ENCODE data around the gene TTC6. TPM values are rescaled to one million over a fixed set of nuclear protein-coding genes. Genes with fewer than 3 reads are reported as not detected.

TTC6 gene
- total and polyA plus RNA-seq, 2 of the 4 experiments (the other 2 are of a cell fraction) = under 0.01 to 0.12 TPM

GRCh38 chr14:37643701-37644100, 48.3 kb downstream of the TTC6 start:
- POLR2A ChIA-PET (ENCODE audit: unreplicated experiment) = no interaction called here
- Histone ChIP-seq H2AFZ (replicated peaks; ENCODE audit: low read length, poor library complexity) (no peak overlapping the region), H3K27me3 (ENCODE audit: control insufficient read depth, insufficient read depth, low read length) (no peaks in the 10 kb centered on the region), H3K18ac (ENCODE audit: low read depth, low read length) (no peak overlapping the region), H3K79me1 (ENCODE audit: low read depth in 1 of 2, low read length in 2 of 2) (no peaks in the 10 kb centered on the region), H3K36me3 (ENCODE audit: control insufficient read depth, insufficient read depth, low read length) (no peaks in the 10 kb centered on the region), H4K20me1 (ENCODE audit: insufficient read depth, low read length) (no peaks in the 10 kb centered on the region), H2BK120ac (ENCODE audit: low read depth, low read length) (no peak overlapping the region), H3K9ac (ENCODE audit: low read depth, low read length) (no peak overlapping the region), H2AK9ac (replicated peaks; ENCODE audit: low read depth, low read length, poor library complexity) (no peak overlapping the region), H4K91ac (ENCODE audit: insufficient read depth, low read depth, low read length) (no peak overlapping the region), H3K56ac (ENCODE audit: extremely low read depth, insufficient read depth, low read length) (no peak overlapping the region), H3K27ac (ENCODE audit: insufficient read depth, low read length) (no peak overlapping the region), H3K4me2 (ENCODE audit: low read depth, low read length) (no peak overlapping the region), H3K14ac (replicated peaks; ENCODE audit: low read depth, low read length) (no peak overlapping the region), H3K9me3 (ENCODE audit: control insufficient read depth, insufficient read depth, low read length) (no peaks in the 10 kb centered on the region), H3K4me1 (ENCODE audit: control insufficient read depth, insufficient read depth, low read length) (0 out of 2 replicates have a peak, but pooled peaks cover 1% of the 10 kb centered on the region), H2BK15ac (ENCODE audit: low read depth, low read length) (no peak overlapping the region), H3K9me1 (ENCODE audit: insufficient read depth, low read length) (no peaks in the 10 kb centered on the region), H3K4me3 (ENCODE audit: insufficient read depth, low read depth, low read length) (no peak overlapping the region), H4K5ac (ENCODE audit: low read depth, low read length) (no peak overlapping the region), H4K8ac (ENCODE audit: low read depth in 2 of 2, low read length in 2 of 2) (no peak overlapping the region), H2BK5ac (ENCODE audit: low read depth, low read length, poor library complexity, severe bottlenecking) (no peak overlapping the region), H3K4ac (ENCODE audit: low read depth, low read length) (no peak overlapping the region), H2BK20ac (ENCODE audit: low read depth, low read length) (no peak overlapping the region), H2AK5ac (ENCODE audit: low read depth, low read length) (no peak overlapping the region), H3K23ac (ENCODE audit: low read depth, low read length) (no peak overlapping the region)
- in situ Hi-C loops (cut with MboI; ENCODE audit: low sequenced_read_pairs) = no loop called here
- no CpG with 5 or more reads among the region's 4 CpGs for WGBS, 2 experiments (ENCODE audit: extremely low coverage in 2 of 2, insufficient read length in 1 of 2)
- dilution Hi-C loops (cut with HindIII; ENCODE audit: low sequenced_read_pairs, unreplicated experiment) = no loop called here
- no peak for TF ChIP-seq ELK1 (IDR thresholded peaks at IDR 0.05; ENCODE audit: borderline replicate concordance, low read depth, low read length)
- DNase-seq = no peak
- no TSS peak for BruUV-seq (replicated peaks)
- intact Hi-C loops (cut with micrococcal nuclease) = no loop called here
- CTCF ChIA-PET = interaction anchor here (0.5 kb wide), 2 partner anchors 37 to 1867 kb away, joined by 3 to 4 read pairs; no protein-coding TSS in a partner anchor
- ATAC-seq (ENCODE audit: low read depth) = no peak

Other genes starting within 250 kb of the TTC6 start
- gene FOXA1, start 380 bp upstream of the TTC6 start, total RNA-seq (2012; rRNA removed) = under 0.01 and 0.18 TPM in 2 replicates
- 0.09 and 0.31 TPM in 2 replicates for gene FOXA1, start 380 bp upstream of the TTC6 start, polyA plus RNA-seq (2012; rRNA removed)

Data from IMR-90 (cell line).